IPS DF 6.9 (cell line): ENCODE results near the gene CNBD2.
A peak's percentile ranks its signal among the peaks of the same experiment; 100 is the strongest.

Experiments
- DNase-seq: peaks from one replicate; pipeline ENCODE4 v3.0.0-alpha.2; 2013; ENCODE audit warnings: low read depth, low spot score
- H3K27ac ChIP-seq: one replicate; pipeline ENCODE4 v1.5.1; 2013; ENCODE audit warnings: low read length, control low read depth
- H3K27me3 ChIP-seq: 2 replicates; pipeline ENCODE4 v1.6.1; 2013; ENCODE audit warnings: mild to moderate bottlenecking, low read length; ENCODE audit not compliant: control insufficient read depth, insufficient read depth
- H3K36me3 ChIP-seq: 2 replicates; pipeline ENCODE4 v1.6.1; 2013; ENCODE audit warnings: low read length; ENCODE audit not compliant: control insufficient read depth, insufficient read depth
- H3K4me1 ChIP-seq: 2 replicates; pipeline ENCODE4 v1.6.1; 2013; ENCODE audit warnings: low read length; ENCODE audit not compliant: control insufficient read depth, insufficient read depth
- H3K4me3 ChIP-seq: 2 replicates; pipeline ENCODE4 v1.5.1; 2013; ENCODE audit warnings: mild to moderate bottlenecking, low read length
- H3K9me3 ChIP-seq: 2 replicates; pipeline ENCODE4 v1.6.1; 2013; ENCODE audit warnings: low read length, inconsistent platforms; ENCODE audit not compliant: control insufficient read depth, insufficient read depth
- WGBS: extraction: QIAGEN DNeasy Blood & Tissue Kit; methylation state at CpG from one replicate; pipeline ENCODE4 v1.1.7; 2013; ENCODE audit warnings: mixed read lengths, missing lambda C conversion rate; ENCODE audit not compliant: insufficient read length, insufficient coverage; 5-methylcytosine and 5-hydroxymethylcytosine counted together

CNBD2 gene

DNA sequence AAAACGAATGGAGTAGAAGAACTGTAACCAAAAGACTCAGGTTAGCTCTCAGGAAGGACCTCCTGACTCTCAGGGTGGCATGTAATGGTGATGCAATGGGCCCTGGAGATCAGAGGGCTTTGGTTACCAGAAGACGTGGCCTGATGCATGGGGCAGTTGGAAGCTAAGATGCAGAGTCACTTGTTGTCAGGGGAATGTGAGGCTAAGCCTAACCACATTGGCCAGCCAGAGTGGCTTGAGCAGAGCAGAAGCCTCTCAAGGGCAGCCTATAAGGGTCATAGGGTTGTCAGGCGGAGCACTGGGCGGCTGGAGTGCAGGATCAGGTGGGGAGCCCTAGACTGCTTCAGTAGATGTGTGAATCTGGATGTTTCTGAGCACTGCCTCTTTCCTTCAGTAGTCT lies 5.9 kb downstream of the CNBD2 start:
- no CpG with 5 or more reads among the region's 4 CpGs for WGBS
- Histone ChIP-seq H3K9me3 (no peaks in the 10 kb centered on the region), H3K27ac (no peak overlapping the region), H3K27me3 (no peaks in the 10 kb centered on the region), H3K4me3 (no peak overlapping the region), H3K36me3 (no peaks in the 10 kb centered on the region), H3K4me1 (no peaks in the 10 kb centered on the region)
- DNase-seq: no peak

DNA sequence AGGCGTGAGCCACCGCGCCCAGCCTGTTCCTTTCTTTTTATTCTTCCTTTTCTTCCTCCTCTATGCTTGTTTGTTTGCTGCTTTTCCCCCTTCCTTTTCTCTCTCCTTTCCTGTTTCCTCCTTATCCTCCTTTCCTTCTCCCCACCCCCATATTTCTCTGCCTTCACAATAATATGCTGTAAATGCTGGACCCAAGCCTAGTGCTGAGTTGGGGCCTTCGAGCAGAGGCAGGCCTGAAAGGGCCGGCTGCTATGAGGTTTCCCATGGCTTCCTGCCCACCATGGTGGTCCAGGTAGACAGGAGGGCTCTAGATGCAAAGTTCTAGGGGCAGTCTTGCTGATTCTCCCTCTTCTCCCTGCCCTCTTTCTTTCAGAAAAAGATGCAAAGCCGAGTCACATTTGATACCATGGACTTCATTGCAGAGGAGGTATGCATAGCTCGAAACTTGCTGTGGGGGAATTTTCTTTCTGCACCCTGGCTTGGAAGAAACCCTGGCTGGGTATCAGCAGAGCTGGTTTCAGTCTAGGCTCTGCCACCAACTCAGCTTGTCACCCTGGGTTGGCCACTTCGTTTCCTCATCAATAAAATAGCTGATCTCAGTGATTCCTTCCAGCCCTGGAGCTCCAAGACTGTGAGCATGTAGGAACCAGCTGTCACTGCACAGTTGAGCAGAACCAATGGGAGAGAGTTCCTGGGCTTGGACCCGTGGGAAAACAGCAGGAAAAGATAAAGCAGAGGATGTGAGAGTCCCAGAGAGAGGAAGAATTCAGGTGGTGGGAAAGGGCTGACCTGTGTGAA lies 7.4 kb downstream of the CNBD2 start:
- WGBS: no CpG with 5 or more reads among the region's 9 CpGs
- no peaks in the 10 kb centered on the region for H3K4me1 ChIP-seq
- no peaks in the 10 kb centered on the region for H3K9me3 ChIP-seq
- no peaks in the 10 kb centered on the region for H3K36me3 ChIP-seq
- no peak overlapping the region for H3K4me3 ChIP-seq
- no peaks in the 10 kb centered on the region for H3K27me3 ChIP-seq
- no peak for DNase-seq
- H3K27ac ChIP-seq: no peak overlapping the region

DNA sequence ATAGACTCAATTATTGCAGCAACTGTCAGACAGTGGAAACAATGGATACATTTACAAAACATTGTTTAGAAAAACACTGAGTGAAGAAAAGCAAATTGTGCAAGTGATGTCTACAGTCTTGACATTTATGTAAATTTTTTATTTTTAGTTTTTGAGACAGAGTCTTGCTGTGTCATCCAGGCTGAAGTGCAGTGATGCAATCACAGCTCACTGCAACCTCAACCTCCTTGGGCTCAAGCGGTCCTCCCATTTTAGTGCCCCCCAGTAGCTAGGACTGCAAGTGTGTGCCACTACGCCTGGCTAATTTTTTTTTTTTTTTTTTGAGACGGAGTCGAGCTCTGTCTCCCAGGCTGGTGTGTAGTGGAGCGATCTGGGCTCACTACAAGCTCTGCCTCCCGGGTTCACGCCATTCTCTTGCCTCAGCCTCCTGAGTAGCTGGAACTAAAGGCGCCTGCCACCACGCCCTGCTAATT lies 9.7 kb downstream of the CNBD2 start:
- Histone ChIP-seq H3K27ac (no peak overlapping the region), H3K27me3 (no peaks in the 10 kb centered on the region)
- no CpG with 5 or more reads among the region's 9 CpGs for WGBS

DNA sequence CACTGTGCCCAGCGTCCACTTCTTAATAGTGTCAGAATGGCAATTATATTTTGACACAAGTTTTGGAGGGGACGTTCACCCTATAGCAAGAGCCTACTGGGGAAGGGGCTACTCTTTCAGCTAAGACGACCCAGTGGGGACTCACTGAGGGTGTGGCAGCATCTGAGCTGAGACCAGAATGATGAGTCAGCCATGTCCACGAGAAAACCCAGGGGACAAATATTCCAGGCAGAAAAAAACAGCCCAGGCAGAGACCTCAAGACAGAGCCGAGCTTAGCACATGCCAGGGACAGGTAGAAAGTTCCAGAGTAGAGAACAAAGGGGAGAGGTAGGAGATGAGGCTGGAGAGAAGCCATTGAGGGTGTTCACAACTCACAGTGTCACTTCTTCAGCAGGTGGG lies 11.2 kb downstream of the CNBD2 start:
- Histone ChIP-seq H3K9me3 (no peaks in the 10 kb centered on the region), H3K4me3 (no peak overlapping the region), H3K27ac (no peak overlapping the region), H3K27me3 (no peaks in the 10 kb centered on the region), H3K36me3 (no peaks in the 10 kb centered on the region), H3K4me1 (no peaks in the 10 kb centered on the region)
- no peak for DNase-seq
- WGBS: no CpG with 5 or more reads among the region's 5 CpGs

More for the DNA sequence above, 9.7 kb downstream of the CNBD2 start:
- no peaks in the 10 kb centered on the region for H3K4me1 ChIP-seq
- H3K9me3 ChIP-seq: no peaks in the 10 kb centered on the region
- DNase-seq: no peak
- no peaks in the 10 kb centered on the region for H3K36me3 ChIP-seq
- H3K4me3 ChIP-seq: no peak overlapping the region

DNA sequence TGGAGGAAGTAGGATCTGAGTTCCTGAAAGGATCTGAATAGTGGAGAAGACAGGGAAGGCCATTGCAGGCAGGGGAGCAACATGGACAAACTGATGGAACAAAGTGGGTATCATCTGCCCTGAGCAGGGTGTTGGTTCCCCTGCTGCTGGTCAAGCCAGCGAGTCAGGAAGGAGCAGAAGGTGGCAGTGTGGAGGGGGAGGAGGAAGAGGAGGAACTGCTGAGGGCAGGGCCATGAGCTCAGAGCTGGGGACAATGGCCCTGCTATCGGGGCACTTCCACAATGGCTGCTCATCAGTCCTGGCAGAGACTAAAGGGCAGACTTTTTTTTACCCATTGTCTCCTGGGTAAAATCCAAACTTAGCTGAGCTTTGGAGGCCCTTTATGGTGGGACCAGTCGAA lies 13.6 kb downstream of the CNBD2 start:
- H3K4me3 ChIP-seq: no peak overlapping the region
- no peaks in the 10 kb centered on the region for H3K27me3 ChIP-seq
- no peaks in the 10 kb centered on the region for H3K9me3 ChIP-seq
- DNase-seq: no peak
- WGBS: no CpG with 5 or more reads among the region's 3 CpGs
- no peak overlapping the region for H3K27ac ChIP-seq
- H3K36me3 ChIP-seq: no peaks in the 10 kb centered on the region
- no peaks in the 10 kb centered on the region for H3K4me1 ChIP-seq

DNA sequence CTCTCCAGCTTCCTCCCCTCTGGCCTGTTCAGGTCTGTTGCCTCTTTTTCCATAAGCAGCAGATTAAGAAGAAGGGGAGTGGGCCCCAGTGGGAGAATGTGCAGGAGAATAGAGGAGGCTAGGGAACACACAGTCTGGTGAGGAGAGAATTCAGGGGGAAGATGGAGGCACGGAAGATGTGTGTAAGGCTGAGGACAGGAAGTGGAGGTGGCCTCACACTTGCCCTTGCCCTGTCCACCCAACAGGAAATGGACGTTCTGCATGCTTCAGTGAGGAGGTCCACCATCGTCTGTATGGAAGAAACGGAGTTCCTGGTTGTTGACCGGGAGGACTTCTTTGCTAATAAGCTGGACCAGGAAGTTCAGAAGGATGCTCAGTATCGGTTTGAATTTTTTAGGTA lies 16.0 kb downstream of the CNBD2 start:
- no peak for DNase-seq
- H3K4me3 ChIP-seq: no peak overlapping the region
- no peaks in the 10 kb centered on the region for H3K9me3 ChIP-seq
- H3K27ac ChIP-seq: no peak overlapping the region
- WGBS: no CpG with 5 or more reads among the region's 6 CpGs
- H3K4me1 ChIP-seq: no peaks in the 10 kb centered on the region
- H3K27me3 ChIP-seq: no peaks in the 10 kb centered on the region
- H3K36me3 ChIP-seq: no peaks in the 10 kb centered on the region

DNA sequence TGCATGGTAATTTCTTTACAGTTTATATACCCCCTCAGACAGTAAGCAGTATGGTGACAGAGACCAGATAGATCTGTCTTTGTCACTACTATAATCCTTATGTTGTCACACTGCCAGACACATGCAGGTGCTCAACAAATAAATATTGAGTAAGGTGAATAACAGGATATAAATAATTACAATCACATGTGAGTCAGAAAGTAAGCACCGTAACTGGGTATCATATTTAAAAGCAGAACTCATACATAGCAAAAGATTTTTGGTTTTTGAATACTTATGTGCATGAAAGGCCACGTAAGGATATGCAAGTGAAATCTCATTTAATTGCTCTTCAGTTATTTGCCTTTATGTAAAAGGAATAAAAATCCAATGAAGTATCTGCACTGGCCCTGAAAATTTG lies 17.4 kb downstream of the CNBD2 start:
- no CpG with 5 or more reads among the region's 2 CpGs for WGBS
- no peak overlapping the region for H3K27ac ChIP-seq
- DNase-seq: no peak
- H3K4me3 ChIP-seq: no peak overlapping the region
- no peaks in the 10 kb centered on the region for H3K27me3 ChIP-seq
- H3K36me3 ChIP-seq: no peaks in the 10 kb centered on the region
- H3K9me3 ChIP-seq: no peaks in the 10 kb centered on the region
- no peaks in the 10 kb centered on the region for H3K4me1 ChIP-seq

DNA sequence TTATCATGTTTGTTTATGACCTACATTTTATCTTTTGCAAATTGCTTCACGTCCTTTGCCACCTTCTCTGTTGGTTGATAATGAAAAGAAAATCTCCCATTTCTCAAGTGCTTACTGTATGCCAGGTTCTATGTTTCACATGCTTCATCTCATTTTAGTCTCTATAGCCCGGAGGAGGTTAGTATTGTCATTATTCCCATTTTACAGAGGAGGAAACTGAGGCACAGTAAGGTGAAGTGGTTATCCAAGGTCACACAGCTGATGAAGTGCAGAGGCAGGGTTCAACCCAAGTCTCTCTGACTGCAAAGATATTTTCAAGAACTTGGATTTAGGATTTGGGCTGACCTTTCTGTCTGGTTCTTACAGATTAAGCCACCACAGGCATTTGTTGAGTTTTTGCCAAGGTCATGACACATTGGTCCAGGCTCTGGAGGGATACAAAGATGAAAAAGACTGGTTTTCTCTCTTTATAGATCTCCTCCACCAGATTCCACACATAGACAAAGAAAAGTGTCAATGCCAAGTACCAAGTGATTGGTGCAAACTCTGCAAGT lies 20.6 kb downstream of the CNBD2 start:
- H3K9me3 ChIP-seq: no peaks in the 10 kb centered on the region
- no CpG with 5 or more reads among the region's 2 CpGs for WGBS
- no peak overlapping the region for H3K4me3 ChIP-seq
- no peaks in the 10 kb centered on the region for H3K27me3 ChIP-seq
- no peaks in the 10 kb centered on the region for H3K4me1 ChIP-seq
- DNase-seq: no peak
- H3K36me3 ChIP-seq: no peaks in the 10 kb centered on the region
- no peak overlapping the region for H3K27ac ChIP-seq

DNA sequence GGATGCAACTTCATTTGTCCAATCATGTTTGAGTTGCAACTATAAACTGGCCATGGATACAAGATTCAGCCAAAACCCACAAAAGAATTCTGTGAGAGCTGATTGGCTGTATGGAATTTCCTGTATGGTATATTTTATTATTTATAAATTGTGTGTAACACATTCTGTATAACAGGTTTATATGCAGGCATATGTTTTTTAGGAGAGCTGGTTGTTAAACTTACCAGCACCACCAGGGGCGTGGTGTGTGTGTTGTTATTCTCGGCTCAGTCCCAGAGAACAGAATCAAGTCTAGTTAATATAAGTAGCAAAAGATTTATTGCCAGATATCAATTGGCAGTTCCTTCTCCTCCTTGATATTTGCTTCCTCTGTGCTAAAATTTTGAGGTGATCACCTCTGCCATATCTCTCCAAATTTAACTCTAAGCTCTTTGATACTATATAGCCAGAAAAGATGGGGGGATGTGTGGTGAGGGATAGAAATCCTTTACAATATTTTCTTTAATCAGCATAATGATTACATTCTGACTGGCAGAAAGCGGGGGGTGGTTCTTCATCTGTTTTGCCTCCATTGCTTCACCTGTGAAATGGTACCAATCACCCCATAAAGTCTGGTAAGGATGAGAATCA lies 22.9 kb downstream of the CNBD2 start:
- Histone ChIP-seq H3K36me3 (no peaks in the 10 kb centered on the region), H3K4me3 (no peak overlapping the region), H3K9me3 (no peaks in the 10 kb centered on the region), H3K4me1 (no peaks in the 10 kb centered on the region), H3K27me3 (no peaks in the 10 kb centered on the region), H3K27ac (no peak overlapping the region)
- DNase-seq: no peak
- no CpG with 5 or more reads among the region's 3 CpGs for WGBS

DNA sequence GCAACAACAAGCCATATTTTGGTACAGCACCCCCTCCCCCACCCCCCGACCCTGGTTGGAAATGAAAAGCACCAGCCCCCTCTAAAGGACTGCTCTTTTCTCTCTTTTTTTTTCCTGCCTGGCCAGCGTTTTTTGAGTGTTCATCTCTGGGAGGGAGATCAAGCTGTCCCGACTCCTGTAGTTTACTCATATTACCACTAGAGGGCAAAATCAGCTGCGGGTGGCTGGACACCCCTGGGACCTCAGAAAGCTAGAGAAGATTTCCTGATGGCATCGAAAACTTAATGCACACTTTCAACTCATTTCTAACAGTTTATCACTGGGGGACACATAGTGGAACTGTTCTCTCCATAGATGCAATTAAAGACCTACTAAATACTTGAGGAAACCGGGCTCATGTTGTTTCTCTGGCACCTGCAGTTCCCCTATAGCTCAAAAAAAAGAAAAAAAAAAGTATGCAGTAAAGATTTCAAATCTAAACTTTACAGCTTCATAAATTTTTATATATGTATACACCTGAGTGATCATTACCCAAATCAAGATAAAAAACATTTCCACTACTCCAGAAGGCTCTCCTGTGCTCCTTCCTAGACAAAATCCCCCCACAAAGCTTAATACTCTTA lies 24.4 kb downstream of the CNBD2 start:
- no CpG with 5 or more reads among the region's 6 CpGs for WGBS
- H3K4me3 ChIP-seq: no peak overlapping the region
- peak; percentile 39 for DNase-seq
- no peaks in the 10 kb centered on the region for H3K4me1 ChIP-seq
- no peaks in the 10 kb centered on the region for H3K27me3 ChIP-seq
- no peaks in the 10 kb centered on the region for H3K36me3 ChIP-seq
- no peak overlapping the region for H3K27ac ChIP-seq
- H3K9me3 ChIP-seq: no peaks in the 10 kb centered on the region
